Stimulated activated CD4-positive, alpha-beta T cell treated with anti-CD3 and anti-CD28 coated beads, TNF-alpha, amount 100 ng/mL, for 1 hour (primary cell): ENCODE data around the gene CDH4.

Experiments
- DNase-seq, 3 donors: peaks; one replicate each; pipeline ENCODE4 v3.0.0-alpha.2; 2020; ENCODE audit warnings: low read depth in 3 of 3, low spot score in 1 of 3

The CDH4 gene

GRCh38 chr20:61755971-61756845 lies 504.1 kb downstream of the CDH4 start:
- no peak for DNase-seq

GRCh38 chr20:61756966-61757677 lies 505.1 kb downstream of the CDH4 start:
- DNase-seq: no peak

GRCh38 chr20:61757678-61758563 lies 505.9 kb downstream of the CDH4 start:
- no peak for DNase-seq

GRCh38 chr20:61758564-61759200 lies 506.6 kb downstream of the CDH4 start:
- no peak for DNase-seq

- DNase-seq: no peak
Measured at GRCh38 chr20:61759286-61760065, 507.4 kb downstream of the CDH4 start.

DNA sequence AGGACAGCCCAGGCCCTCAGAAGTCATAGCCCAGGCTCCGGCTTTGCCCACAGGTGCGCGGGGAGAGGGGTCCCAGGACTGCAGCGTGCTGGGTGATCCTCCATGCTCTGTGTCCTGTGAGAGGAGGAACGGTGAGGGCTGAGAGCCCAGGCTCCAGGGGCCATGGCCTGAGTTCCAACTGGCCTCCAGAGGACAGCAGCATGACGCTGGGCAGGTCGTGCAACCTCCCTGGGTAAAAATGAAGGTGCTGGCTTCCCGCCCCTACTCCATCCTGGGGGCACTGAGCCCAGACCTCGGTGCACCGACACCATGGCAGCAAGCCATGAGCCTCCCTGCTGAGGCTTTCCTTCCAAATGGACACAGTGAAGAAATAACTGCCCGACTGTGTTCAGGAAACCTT lies 508.3 kb downstream of the CDH4 start:
- no peak for DNase-seq

GRCh38 chr20:61760731-61761130 lies 508.7 kb downstream of the CDH4 start:
- no peak for DNase-seq

- no peak for DNase-seq
Measured at GRCh38 chr20:61761453-61762166, 509.5 kb downstream of the CDH4 start.

GRCh38 chr20:61762167-61762710 lies 510.2 kb downstream of the CDH4 start:
- no peak for DNase-seq

- no peak for DNase-seq
Measured at GRCh38 chr20:61762886-61763739, 511.1 kb downstream of the CDH4 start.

GRCh38 chr20:61763740-61764400 lies 511.8 kb downstream of the CDH4 start:
- DNase-seq: no peak

DNA sequence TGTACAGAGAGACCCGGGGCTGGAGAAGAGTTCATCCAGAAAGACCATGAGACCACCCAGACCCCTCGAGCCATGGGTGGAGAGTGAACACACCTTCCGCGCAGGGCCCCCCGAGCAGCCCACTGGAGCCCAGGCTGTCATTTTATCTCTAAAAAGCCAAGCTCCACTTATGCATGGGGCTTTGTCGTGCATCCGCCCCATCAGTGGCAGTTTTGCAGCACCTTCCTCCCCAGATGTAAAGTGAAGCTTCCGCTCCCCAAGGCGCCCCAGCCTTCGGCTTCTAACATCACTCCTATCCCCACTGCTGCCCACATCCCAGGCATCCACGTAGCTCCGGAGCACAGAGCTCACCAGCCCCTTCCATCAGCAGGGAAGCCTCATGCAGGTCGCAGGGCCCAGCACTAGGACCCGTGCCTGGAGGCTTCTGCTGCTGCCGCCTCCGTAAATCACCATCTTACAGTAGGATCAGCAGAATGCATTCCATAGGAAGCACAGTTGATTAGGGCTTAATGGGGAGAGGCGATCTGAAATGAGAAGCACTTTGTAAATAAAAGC lies 512.5 kb downstream of the CDH4 start:
- no peak for DNase-seq

- no peak for DNase-seq
Measured at GRCh38 chr20:61765081-61765870, 513.2 kb downstream of the CDH4 start.

DNA sequence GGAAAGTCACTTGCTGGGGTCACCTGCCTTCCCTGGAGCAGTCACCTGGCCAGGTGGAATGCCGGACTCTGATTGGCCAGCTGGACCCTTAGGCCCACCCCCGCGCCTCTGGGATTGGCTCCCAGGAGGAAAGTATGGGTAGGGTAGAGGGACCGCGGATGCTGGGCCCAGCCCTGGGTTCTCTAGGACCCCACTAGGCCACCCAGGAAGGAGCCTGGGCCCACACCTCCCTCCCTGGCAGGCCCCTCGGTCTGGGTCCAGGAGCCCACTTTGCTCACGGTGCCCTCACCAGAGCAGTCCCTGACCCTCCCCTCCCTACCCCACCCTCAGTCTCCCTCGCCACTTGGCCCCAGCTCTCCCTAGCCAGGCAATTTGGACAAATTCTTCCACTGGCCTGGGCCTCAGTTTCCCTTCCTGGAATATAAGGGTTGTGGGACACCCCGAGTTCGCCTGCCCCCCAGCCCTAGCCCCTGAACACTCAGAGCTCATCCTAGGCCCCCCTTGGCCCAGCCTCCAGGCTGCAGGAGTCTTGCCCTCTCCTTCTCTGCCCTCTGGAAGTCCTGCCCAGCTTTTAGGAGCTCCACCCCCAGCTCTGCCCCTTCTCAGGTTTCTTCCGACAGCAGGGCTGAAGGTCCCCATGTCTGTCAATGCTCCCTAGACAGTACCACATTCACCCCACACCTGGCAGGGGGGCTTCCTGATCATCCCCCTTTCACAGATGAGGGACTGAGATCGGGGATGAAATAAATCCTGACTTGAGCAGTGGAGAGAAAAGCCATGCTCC lies 514.0 kb downstream of the CDH4 start:
- no peak for DNase-seq

GRCh38 chr20:61766921-61767610 lies 515.0 kb downstream of the CDH4 start:
- no peak for DNase-seq
